Upper lobe of left lung (tissue), 6 donors: ENCODE measurements around the gene IFNLR1. TPM values are rescaled to one million over a fixed set of nuclear protein-coding genes. Genes with fewer than 3 reads are reported as not detected.

ENCODE experiments used
- ATAC-seq, 2 donors: fragments of 200-7000 bp; cut with Tn5 transposase; one replicate each; pipeline ENCODE4 v1.9.1; 2022; ENCODE audit warnings: mild to moderate bottlenecking in 2 of 2, moderate library complexity in 2 of 2; ENCODE audit not compliant: low FRiP score in 2 of 2
- DNase-seq, 2 donors: peaks; one replicate each; pipeline ENCODE4 v3.0.0-alpha.2; 2019 to 2020
- H3K27ac ChIP-seq, 4 donors: fragments of 200-600 bp; sonication (generic); one replicate each; pipeline ENCODE4 v1.5.1; 2016 to 2019
- H3K27me3 ChIP-seq, 4 donors: fragments of 200-600 bp; sonication (generic); one replicate each; pipeline ENCODE4 v1.5.1; 2017 to 2019
- H3K36me3 ChIP-seq, 4 donors: fragments of 200-600 bp; sonication (generic); one replicate each; pipeline ENCODE4 v1.5.1; 2016 to 2019
- H3K4me1 ChIP-seq, 4 donors: fragments of 200-600 bp; sonication (generic); one replicate each; pipeline ENCODE4 v1.5.1; 2018 to 2019
- H3K4me3 ChIP-seq, 4 donors: fragments of 200-600 bp; sonication (generic); one replicate each; pipeline ENCODE4 v1.5.1; 2017 to 2019; ENCODE audit warnings: mild to moderate bottlenecking in 2 of 4, moderate library complexity in 1 of 4
- H3K9me3 ChIP-seq, 4 donors: fragments of 200-600 bp; sonication (generic); one replicate each; pipeline ENCODE4 v1.5.1; 2018 to 2019
- EP300 ChIP-seq, 4 donors: sonication (generic); formaldehyde crosslinking; IDR thresholded peaks; one replicate each; pipeline ENCODE4 v1.5.1; 2017; ENCODE audit warnings: antibody characterized with exemption in 4 of 4, control low read depth in 2 of 4
- POLR2A ChIP-seq, 4 donors: fragments of 450-650 bp; IDR thresholded peaks; one replicate each; pipeline ENCODE4 v1.5.1; 2016 to 2017; ENCODE audit warnings: antibody characterized with exemption in 4 of 4, mild to moderate bottlenecking in 2 of 4
- POLR2AphosphoS5 ChIP-seq, 2 donors: sonication (generic); formaldehyde crosslinking; IDR thresholded peaks; one replicate each; pipeline ENCODE4 v1.5.1; 2017; ENCODE audit warnings: antibody characterized with exemption in 2 of 2
- WGBS, 2 donors: methylation state at CpG; one replicate each; pipeline ENCODE4 v1.1.5; 2017 to 2018; 5-methylcytosine and 5-hydroxymethylcytosine counted together
- total RNA-seq, 6 donors: library from RNA; depleted of rRNA in 4 of 6; stranded (reverse); fragments of >200 nt in 4 of 6; gene quantifications; one replicate each; pipeline versions ENCODE4 v1.1.0 to v1.2.1, GENCODE V29; 2016 to 2021
- TF ChIP-seq, protein P1 (sequence below), 6 experiments: fragments of 450-650 bp in 4 of 6; fragments of 200-600 bp in 2 of 6; sonication (generic) in 2 of 6; IDR thresholded peaks; one replicate each; pipeline ENCODE4 v1.5.1; 2016 to 2019; ENCODE audit warnings: antibody characterized with exemption in 6 of 6
- donor health status: DM: no; HTN: no; CAD: no; lungs with moderate emphysema.
- donor health status: DM: no; HTN: yes; CAD: no; lungs with severe emphysema.

The IFNLR1 gene
- total RNA-seq, 6 donors from 2014 or later = 4.1 to 15.5 (median 6.8) TPM

DNA sequence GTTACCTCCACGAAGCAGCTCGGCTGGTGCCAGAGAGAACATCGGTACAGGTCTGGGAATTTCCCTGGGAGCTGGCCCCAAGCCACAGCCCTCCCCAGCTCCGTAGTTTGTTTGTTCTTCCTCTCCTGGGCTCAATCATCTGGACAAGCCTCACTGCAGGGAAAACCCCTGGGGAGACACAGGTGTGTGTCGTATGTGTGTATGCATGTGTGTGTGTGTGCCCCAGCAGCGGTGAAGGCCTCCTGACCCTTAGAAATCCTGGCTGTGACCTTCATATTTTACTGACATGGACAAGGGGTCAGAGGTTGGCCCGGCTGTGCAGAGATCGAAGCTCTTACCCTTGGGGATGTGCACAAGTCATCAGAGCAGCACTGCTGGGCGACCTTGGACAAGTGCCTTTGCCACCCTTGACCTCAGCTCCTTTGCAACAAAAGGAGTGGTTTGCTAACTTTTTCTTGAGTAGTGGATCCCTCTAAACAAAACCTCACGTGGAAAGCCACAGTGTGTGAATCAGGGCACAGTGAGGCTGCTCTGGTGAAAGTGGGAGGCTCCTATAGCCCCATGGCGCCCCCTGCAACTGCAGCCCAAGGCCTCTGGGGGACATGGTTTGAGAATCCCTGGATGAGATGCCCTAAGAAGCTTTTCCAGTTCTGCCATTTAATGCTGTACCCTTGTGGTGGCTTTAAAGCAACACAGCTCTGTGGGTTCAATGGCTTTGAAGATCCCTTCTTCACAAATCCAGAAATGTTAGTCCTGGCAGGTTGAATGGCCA lies 31.9 kb downstream of the IFNLR1 start:
- TF ChIP-seq, protein P1, sequence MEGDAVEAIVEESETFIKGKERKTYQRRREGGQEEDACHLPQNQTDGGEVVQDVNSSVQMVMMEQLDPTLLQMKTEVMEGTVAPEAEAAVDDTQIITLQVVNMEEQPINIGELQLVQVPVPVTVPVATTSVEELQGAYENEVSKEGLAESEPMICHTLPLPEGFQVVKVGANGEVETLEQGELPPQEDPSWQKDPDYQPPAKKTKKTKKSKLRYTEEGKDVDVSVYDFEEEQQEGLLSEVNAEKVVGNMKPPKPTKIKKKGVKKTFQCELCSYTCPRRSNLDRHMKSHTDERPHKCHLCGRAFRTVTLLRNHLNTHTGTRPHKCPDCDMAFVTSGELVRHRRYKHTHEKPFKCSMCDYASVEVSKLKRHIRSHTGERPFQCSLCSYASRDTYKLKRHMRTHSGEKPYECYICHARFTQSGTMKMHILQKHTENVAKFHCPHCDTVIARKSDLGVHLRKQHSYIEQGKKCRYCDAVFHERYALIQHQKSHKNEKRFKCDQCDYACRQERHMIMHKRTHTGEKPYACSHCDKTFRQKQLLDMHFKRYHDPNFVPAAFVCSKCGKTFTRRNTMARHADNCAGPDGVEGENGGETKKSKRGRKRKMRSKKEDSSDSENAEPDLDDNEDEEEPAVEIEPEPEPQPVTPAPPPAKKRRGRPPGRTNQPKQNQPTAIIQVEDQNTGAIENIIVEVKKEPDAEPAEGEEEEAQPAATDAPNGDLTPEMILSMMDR (IDR thresholded peaks at IDR 0.05) = peak in 1 of 6 experiments; percentile 6
- no peak for TF ChIP-seq POLR2AphosphoS5 (IDR thresholded peaks at IDR 0.05)
- Histone ChIP-seq H3K9me3 (no peaks in the 10 kb centered on the region), H3K4me1 (peaks cover 6 to 9% (median 8%) of the 10 kb centered on the region in 4 donors), H3K27ac (no peak overlapping the region), H3K4me3 (no peak overlapping the region), H3K27me3 (no peaks in the 10 kb centered on the region), H3K36me3 (peaks cover 0 to 6% (median 0%) of the 10 kb centered on the region in 4 donors)
- WGBS, 2 donors = 48 to 80% methylated on average over 4 to 11 of the region's 11 CpGs
- DNase-seq (peak in 1 of 2 donors; percentile 37), ATAC-seq (no peak)

DNA sequence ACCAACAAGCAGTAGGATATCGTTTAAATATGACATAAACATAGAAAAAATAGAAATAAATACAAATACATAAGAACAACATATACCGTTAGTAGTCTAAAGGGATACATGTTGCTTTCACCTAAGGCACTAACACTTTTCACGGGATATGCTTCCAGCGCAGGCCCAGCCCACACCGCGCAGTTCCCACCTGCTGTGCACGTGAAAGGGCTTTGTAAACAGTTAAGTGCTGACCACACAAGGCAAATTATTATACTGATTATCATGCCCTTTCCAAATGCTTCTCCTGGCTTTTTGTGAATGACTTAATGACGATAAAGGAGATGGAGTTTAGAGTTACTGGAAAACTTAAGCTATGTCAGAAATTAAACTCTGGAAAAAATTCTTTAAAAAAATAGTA lies 32.9 kb downstream of the IFNLR1 start:
- no peaks in the 10 kb centered on the region for H3K27me3 ChIP-seq
- H3K36me3 ChIP-seq = peaks cover 0 to 6% (median 0%) of the 10 kb centered on the region in 4 donors
- H3K27ac ChIP-seq = no peak overlapping the region
- 66 to 78% methylated on average over 8 of the region's 8 CpGs for WGBS, 2 donors
- H3K4me1 ChIP-seq = peaks cover 11 to 12% (median 12%) of the 10 kb centered on the region in 4 donors
- no peak for ATAC-seq
- DNase-seq = no peak
- no peak for TF ChIP-seq POLR2A (IDR thresholded peaks at IDR 0.05)
- no peak for TF ChIP-seq POLR2AphosphoS5 (IDR thresholded peaks at IDR 0.05)
- no peak for TF ChIP-seq EP300 (IDR thresholded peaks at IDR 0.05)
- TF ChIP-seq, protein P1 (IDR thresholded peaks at IDR 0.05) = no peak
- no peak overlapping the region for H3K4me3 ChIP-seq
- H3K9me3 ChIP-seq = no peaks in the 10 kb centered on the region

DNA sequence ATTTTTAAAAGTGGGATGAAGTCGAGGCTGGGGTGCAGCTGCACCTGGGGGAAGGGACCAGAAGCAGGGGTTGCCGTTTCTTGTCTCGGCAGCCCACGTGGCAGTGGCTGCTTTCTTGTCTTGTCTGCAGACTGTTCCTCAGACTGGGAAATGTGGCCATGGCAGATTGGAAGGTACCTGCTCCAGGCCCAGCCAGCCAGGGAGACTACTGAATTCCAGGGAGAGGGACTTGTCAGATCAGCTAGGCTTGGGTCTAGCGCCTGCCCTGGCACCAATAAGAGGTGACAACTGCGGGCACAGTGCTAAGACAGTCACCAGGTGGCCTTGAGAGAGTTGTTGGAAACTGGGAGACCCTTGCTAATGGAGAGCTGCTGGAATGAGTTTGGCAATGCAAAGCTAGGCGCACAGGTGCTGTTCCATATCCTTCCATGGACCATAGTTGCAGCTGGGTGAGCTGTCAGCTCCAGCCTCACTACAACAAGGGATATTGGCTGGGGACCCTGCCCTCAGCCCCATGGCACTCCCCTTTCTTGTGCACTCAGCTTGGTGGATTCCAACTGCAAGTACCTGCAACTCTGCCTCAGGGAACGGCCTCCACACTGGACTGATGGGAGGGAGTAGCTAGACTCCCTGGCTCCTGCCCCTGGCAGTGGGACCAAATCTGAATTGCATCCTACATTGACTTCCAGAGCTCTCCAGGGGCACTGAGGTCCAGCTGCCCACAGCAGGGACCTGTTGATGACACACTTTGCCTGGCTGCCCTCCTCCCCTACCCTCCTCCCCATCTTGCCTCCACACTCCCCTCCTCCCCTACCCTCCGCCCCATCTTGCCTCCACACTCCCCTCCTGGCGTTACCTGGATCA lies 34.2 kb downstream of the IFNLR1 start:
- Histone ChIP-seq H3K9me3 (no peaks in the 10 kb centered on the region), H3K36me3 (peaks cover 0 to 6% (median 0%) of the 10 kb centered on the region in 4 donors), H3K4me3 (no peak overlapping the region), H3K27ac (no peak overlapping the region), H3K27me3 (no peaks in the 10 kb centered on the region), H3K4me1 (peaks cover 11 to 12% (median 12%) of the 10 kb centered on the region in 4 donors)
- ATAC-seq = no peak
- TF ChIP-seq POLR2AphosphoS5 (IDR thresholded peaks at IDR 0.05) (no peak), EP300 (IDR thresholded peaks at IDR 0.05) (no peak), POLR2A (IDR thresholded peaks at IDR 0.05) (no peak)
- TF ChIP-seq, protein P1 (IDR thresholded peaks at IDR 0.05) = no peak
- WGBS, 2 donors = 76 to 87% methylated on average over 7 to 10 of the region's 10 CpGs
- no peak for DNase-seq

DNA sequence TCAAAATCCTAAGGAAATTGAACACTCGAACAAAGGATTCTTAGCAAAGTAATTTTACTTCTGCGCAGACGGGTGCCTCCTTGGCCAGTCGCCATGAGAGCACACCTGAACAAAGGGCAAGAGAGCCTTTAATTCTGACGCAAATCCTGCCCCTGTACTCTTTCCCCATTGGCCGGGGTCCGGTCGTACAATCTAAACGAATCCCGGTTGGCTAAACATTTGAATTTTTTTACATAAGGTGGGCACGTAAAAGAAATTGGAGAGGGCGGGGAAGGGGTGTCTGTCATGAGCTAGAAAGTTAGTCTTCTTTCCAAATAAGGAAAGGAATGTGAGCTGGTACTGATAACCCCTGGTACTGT lies 35.9 kb downstream of the IFNLR1 start:
- H3K27ac ChIP-seq = no peak overlapping the region
- no peak for ATAC-seq

More for the DNA sequence above, 35.9 kb downstream of the IFNLR1 start:
- TF ChIP-seq POLR2AphosphoS5 (IDR thresholded peaks at IDR 0.05) = no peak
- TF ChIP-seq EP300 (IDR thresholded peaks at IDR 0.05) = no peak
- TF ChIP-seq, protein P1 (IDR thresholded peaks at IDR 0.05) = no peak
- TF ChIP-seq POLR2A (IDR thresholded peaks at IDR 0.05) = no peak
- Histone ChIP-seq H3K9me3 (no peaks in the 10 kb centered on the region), H3K27me3 (no peaks in the 10 kb centered on the region), H3K4me3 (no peak overlapping the region), H3K36me3 (no peaks in the 10 kb centered on the region), H3K4me1 (peaks cover 11 to 12% (median 12%) of the 10 kb centered on the region in 4 donors)
- 10 to 17% methylated on average over 12 of the region's 12 CpGs for WGBS, 2 donors
- peak in 1 of 2 donors; percentile 28 for DNase-seq
